GM23248 (cell line): ENCODE results near the gene ERN1. TPM values are rescaled to one million over a fixed set of nuclear protein-coding genes. Genes with fewer than 3 reads are reported as not detected.

ENCODE experiments used
- DNase-seq: peaks from one replicate; pipeline ENCODE4 v3.0.0-alpha.2; 2015
- H2AFZ ChIP-seq: fragments of 200-600 bp; sonication (generic); 2 replicates; pipeline ENCODE4 v1.6.1; 2016; ENCODE audit warnings: antibody characterized with exemption
- H3F3A ChIP-seq: fragments of 200-600 bp; sonication (generic); 2 replicates; pipeline ENCODE4 v1.6.1; 2016; ENCODE audit warnings: mild to moderate bottlenecking, antibody characterized with exemption, mixed run types; ENCODE audit not compliant: insufficient read depth
- H3K27ac ChIP-seq: fragments of 200-600 bp; sonication (generic); 2 replicates; pipeline ENCODE4 v1.5.1; 2016; ENCODE audit warnings: mild to moderate bottlenecking
- H3K27me3 ChIP-seq: fragments of 200-600 bp; sonication (generic); replicated peaks from 2 replicates; pipeline ENCODE4 v1.6.1; 2016; ENCODE audit warnings: mild to moderate bottlenecking; ENCODE audit not compliant: insufficient read depth
- H3K36me3 ChIP-seq: fragments of 200-600 bp; sonication (generic); 2 replicates; pipeline ENCODE4 v1.6.1; 2016; ENCODE audit warnings: low read depth, mild to moderate bottlenecking
- H3K4me1 ChIP-seq: fragments of 200-600 bp; sonication (generic); 2 replicates; pipeline ENCODE4 v1.6.1; 2016; ENCODE audit warnings: mild to moderate bottlenecking; ENCODE audit not compliant: insufficient read depth
- H3K4me2 ChIP-seq: fragments of 200-600 bp; sonication (generic); one replicate; pipeline ENCODE4 v1.6.1; 2016; ENCODE audit warnings: mild to moderate bottlenecking; ENCODE audit not compliant: unreplicated experiment
- H3K4me3 ChIP-seq: fragments of 200-600 bp; sonication (generic); 2 replicates; pipeline ENCODE4 v1.5.1; 2016; ENCODE audit warnings: mild to moderate bottlenecking
- H3K79me2 ChIP-seq: fragments of 200-600 bp; sonication (generic); 2 replicates; pipeline ENCODE4 v1.6.1; 2016; ENCODE audit warnings: mild to moderate bottlenecking; ENCODE audit not compliant: insufficient read depth
- H3K9ac ChIP-seq: fragments of 200-600 bp; sonication (generic); 2 replicates; pipeline ENCODE4 v1.6.1; 2016; ENCODE audit warnings: mild to moderate bottlenecking
- H3K9me2 ChIP-seq: fragments of 200-600 bp; sonication (generic); 2 replicates; pipeline ENCODE4 v1.6.1; 2016; ENCODE audit warnings: mixed run types, mild to moderate bottlenecking, moderate library complexity; ENCODE audit not compliant: insufficient read depth
- H3K9me3 ChIP-seq: fragments of 200-600 bp; sonication (generic); one replicate; pipeline ENCODE4 v1.6.1; 2017; ENCODE audit warnings: low read depth
- H4K20me1 ChIP-seq: fragments of 200-600 bp; sonication (generic); 2 replicates; pipeline ENCODE4 v1.6.0; 2016; ENCODE audit not compliant: insufficient read depth
- EZH2 ChIP-seq: fragments of 200-600 bp; sonication (generic); IDR thresholded peaks from 2 replicates; pipeline ENCODE4 v1.6.1; 2018; ENCODE audit warnings: antibody characterized with exemption, mild to moderate bottlenecking; ENCODE audit not compliant: insufficient read depth, poor library complexity, severe bottlenecking
- EZH2phosphoT487 ChIP-seq: fragments of 200-600 bp; sonication (generic); IDR thresholded peaks from 2 replicates; pipeline ENCODE4 v1.6.1; 2018; ENCODE audit warnings: antibody characterized with exemption, moderate library complexity, mild to moderate bottlenecking, low read depth; ENCODE audit not compliant: insufficient read depth
- WGBS, 2 experiments: methylation state at CpG; one replicate each; pipeline ENCODE4 v1.1.6; 2015 to 2017; ENCODE audit warnings: low lambda C conversion rate in 2 of 2, low coverage in 1 of 2; ENCODE audit errors: missing lambda C conversion rate in 2 of 2; 5-methylcytosine and 5-hydroxymethylcytosine counted together
- in situ Hi-C: fragments of 300-500 bp; cut with MboI; formaldehyde crosslinking; loops from 2 replicates; pipeline ENCODE4 v1.15.0; 2020
- polyA plus RNA-seq: library from polyadenylated mRNA; unstranded; fragments of >200 nt; fragmentation: Nextera tagmentation; extraction: Ambion mirVana; gene quantifications from 2 replicates; pipeline ENCODE4 v1.2.1, GENCODE V29; 2016
- total RNA-seq: library from RNA; depleted of rRNA; stranded (reverse); fragments of >200 nt; shearing (Covaris generic); gene quantifications from 2 replicates; pipeline ENCODE4 v1.2.3, GENCODE V29; 2014

ERN1 gene
- total and polyA plus RNA-seq, 2 experiments from 2014 or later, result 5.8 to 9.9 TPM

DNA sequence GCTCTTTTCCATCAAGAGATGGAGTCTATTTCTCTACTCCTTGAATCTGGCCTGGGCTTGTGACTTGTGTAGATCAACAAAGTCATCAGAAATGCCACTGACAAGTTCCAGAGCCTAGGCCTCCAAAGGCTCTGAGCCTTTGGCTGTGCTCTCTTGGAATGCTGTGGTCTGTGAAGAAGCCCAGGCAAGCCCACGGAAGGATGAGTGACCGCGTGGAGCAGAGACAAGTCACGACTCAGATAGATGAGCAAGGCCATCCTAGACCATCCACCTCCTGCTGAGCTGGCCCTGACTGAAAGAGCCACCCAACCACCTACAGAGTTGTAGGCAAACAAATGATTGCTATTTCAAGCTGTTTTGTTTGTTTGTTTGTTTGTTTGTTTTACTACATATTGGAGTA lies 97.9 kb downstream of the ERN1 start:
- TF ChIP-seq EZH2phosphoT487, result no peak
- H3K27me3 ChIP-seq, result no peaks in the 10 kb centered on the region
- H3K9me2 ChIP-seq, result no peaks in the 10 kb centered on the region
- no peak overlapping the region for H3K4me3 ChIP-seq
- in situ Hi-C loops, result loop anchor here (5.0 to 10.0 kb wide), 2 partner anchors 100 to 243 kb away; partner anchors contain the start of gene ERN1
- no peak overlapping the region for H2AFZ ChIP-seq
- no peaks in the 10 kb centered on the region for H3F3A ChIP-seq
- H3K4me1 ChIP-seq, result no peaks in the 10 kb centered on the region
- no peaks in the 10 kb centered on the region for H4K20me1 ChIP-seq
- peak; percentile 58 for DNase-seq
- no peaks in the 10 kb centered on the region for H3K9me3 ChIP-seq
- H3K4me2 ChIP-seq, result no peak overlapping the region
- no peak overlapping the region for H3K27ac ChIP-seq
- H3K79me2 ChIP-seq, result no peaks in the 10 kb centered on the region
- WGBS, 2 experiments, result 22 to 46% methylated on average over 4 of the region's 4 CpGs
- no peaks in the 10 kb centered on the region for H3K36me3 ChIP-seq
- H3K9ac ChIP-seq, result no peak overlapping the region

DNA sequence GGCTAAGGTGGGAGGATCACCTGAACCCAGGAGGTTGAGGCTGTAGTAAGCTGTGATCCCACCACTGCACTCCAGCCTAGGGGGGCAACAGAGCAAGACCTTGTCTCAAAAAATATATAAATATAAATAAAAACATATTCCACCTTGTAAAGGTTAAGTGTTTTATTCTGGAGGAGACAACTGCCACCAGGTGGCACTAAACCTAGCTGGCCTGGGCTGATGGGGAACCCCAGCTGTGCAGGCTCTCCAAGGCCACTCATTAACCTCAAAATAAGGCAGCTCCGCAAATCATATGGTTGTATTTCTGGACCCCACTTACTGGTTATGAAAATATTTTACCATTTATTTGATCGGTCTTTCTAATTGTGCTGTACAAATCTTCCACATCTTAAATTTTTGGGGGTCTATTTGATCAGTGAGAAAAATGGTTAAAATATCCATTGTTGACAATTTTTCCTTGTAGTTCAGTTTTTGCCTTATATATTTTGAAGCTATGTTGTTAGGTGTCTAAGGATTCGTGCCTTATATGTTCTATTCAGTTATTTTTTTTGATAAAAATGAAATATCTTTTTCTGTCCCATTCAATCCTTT lies 101.0 kb downstream of the ERN1 start:
- Histone ChIP-seq H3K79me2 (no peaks in the 10 kb centered on the region), H3K4me3 (no peak overlapping the region), H3K4me1 (no peaks in the 10 kb centered on the region), H2AFZ (no peak overlapping the region), H3K27me3 (no peaks in the 10 kb centered on the region), H3K9me3 (no peaks in the 10 kb centered on the region), H3K9me2 (no peaks in the 10 kb centered on the region), H3K9ac (no peak overlapping the region), H3F3A (no peaks in the 10 kb centered on the region), H3K4me2 (no peak overlapping the region), H3K36me3 (no peaks in the 10 kb centered on the region), H3K27ac (no peak overlapping the region), H4K20me1 (no peaks in the 10 kb centered on the region)
- in situ Hi-C loops, result loop anchor here (10.0 kb wide), 1 partner anchor 104 kb away; no protein-coding TSS in a partner anchor
- no peak for TF ChIP-seq EZH2
- TF ChIP-seq EZH2phosphoT487, result no peak
- DNase-seq, result peak; percentile 81
- WGBS, 2 experiments, result 9 to 12% methylated on average over 3 of the region's 3 CpGs

DNA sequence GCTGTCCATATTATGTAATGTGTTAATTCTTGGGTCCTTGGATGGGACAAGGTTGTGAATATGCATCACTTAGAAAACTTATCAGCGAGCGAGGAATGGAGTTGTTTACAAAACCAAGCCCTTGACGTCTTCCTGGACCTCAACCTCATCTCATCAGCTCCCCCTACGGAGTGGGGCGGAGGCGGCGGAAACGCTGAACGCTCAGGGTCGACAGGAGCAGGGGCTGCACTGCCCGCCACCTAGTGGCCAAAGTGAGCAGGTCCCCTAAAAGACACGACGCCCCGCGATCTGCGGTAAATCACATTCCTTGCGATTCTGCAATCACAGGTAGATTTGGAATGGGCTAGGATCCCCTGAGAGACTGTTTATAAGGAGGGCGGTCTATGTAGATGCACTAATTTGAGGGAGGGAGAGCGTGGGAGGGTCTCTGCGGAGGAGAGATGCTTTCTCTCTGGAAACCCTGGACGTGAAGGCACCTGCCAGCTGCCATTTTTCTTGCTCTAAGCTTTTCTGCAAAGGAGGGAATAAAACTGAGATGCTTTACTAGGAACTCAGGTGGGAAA lies 104.1 kb downstream of the ERN1 start:
- Histone ChIP-seq H3K36me3 (no peaks in the 10 kb centered on the region), H3K4me2 (peak overlapping the region; percentile 72), H3K27me3 (no peaks in the 10 kb centered on the region), H3F3A (no peaks in the 10 kb centered on the region), H4K20me1 (no peaks in the 10 kb centered on the region), H3K9ac (no peak overlapping the region), H2AFZ (peak overlapping the region; percentile 66), H3K9me3 (no peaks in the 10 kb centered on the region), H3K27ac (no peak overlapping the region), H3K4me3 (peak overlapping the region; percentile 35; the same call in 1 of the 2 replicates), H3K4me1 (no peaks in the 10 kb centered on the region), H3K79me2 (no peaks in the 10 kb centered on the region), H3K9me2 (no peaks in the 10 kb centered on the region)
- DNase-seq, result peak; percentile 78
- 5 to 9% methylated on average over 21 of the region's 21 CpGs for WGBS, 2 experiments
- in situ Hi-C loops, result loop anchor here (10.0 kb wide), 1 partner anchor 101 kb away; no protein-coding TSS in a partner anchor
- no peak for TF ChIP-seq EZH2
- no peak for TF ChIP-seq EZH2phosphoT487

DNA sequence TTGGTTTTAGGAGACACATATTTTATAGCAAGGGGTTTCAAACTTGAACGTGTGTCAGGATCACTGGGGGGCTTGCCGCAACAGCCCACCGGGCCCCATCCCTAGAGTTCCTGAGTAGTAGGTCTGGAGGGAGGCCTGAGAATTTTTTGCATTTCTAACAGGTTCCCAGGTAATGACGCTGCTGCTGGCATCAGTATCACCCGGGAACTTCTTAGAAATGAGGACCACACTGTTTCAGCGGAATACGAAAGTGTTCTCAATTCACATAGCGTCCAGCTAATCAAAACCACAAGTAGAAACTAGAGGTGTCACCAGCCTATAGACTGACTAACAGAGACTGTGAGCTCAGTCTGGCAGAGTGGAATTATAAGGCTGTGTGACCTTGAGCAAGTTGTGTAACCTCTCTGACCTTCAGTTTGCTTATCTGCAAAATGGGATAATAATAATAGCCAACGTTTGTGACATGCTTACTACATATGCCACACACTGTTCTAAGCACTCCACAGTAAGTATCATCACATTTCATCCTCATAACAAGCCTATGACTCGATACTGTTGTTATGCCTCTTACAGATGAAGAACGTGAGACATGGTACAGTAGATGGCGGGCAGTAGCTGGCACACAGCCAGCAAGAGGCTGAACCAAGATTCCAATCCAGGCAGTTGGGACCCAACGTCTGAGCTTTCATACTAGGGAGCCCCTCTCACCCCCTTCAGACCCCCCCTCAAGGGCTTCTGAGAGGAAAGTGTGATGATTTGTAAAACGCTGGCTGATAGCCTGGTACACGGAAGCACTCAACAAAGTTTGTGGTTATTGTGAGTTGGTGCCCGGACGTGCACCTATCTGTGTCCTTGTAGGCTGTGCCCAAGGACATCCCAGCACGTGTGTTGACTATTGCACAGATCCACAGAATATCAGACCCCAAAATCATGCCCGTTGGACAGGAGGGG lies 104.9 kb downstream of the ERN1 start:
- Histone ChIP-seq H3K4me2 (peak overlapping the region; percentile 72), H2AFZ (peak overlapping the region; percentile 66), H3K79me2 (no peaks in the 10 kb centered on the region), H3K36me3 (no peaks in the 10 kb centered on the region), H3K4me1 (no peaks in the 10 kb centered on the region), H3F3A (no peaks in the 10 kb centered on the region), H4K20me1 (no peaks in the 10 kb centered on the region), H3K27ac (no peak overlapping the region), H3K9me2 (no peaks in the 10 kb centered on the region), H3K9me3 (no peaks in the 10 kb centered on the region), H3K4me3 (no peak overlapping the region), H3K9ac (no peak overlapping the region), H3K27me3 (no peaks in the 10 kb centered on the region)
- WGBS, 2 experiments, result 50 to 52% methylated on average over 19 of the region's 19 CpGs
- in situ Hi-C loops, result loop anchor here (10.0 kb wide), 1 partner anchor 100 kb away; no protein-coding TSS in a partner anchor
- peak; percentile 47 for DNase-seq
- TF ChIP-seq EZH2 (no peak), EZH2phosphoT487 (no peak)
